NB4 (cell line): ENCODE measurements around the gene TSTD1.
"Not testable (repeated sequence)": the region's sequence is repeated elsewhere in the genome, so short reads cannot be mapped to it uniquely, and the experiment has no call there.

Experiments used
- MYC ChIP-seq: IDR thresholded peaks from 2 replicates; pipeline ENCODE4 v1.6.1; 2011; ENCODE audit warnings: low read depth, low read length
- POLR2A ChIP-seq: IDR thresholded peaks from 2 replicates; pipeline ENCODE4 v1.6.1; 2011; ENCODE audit warnings: mild to moderate bottlenecking; ENCODE audit not compliant: insufficient read length; ENCODE audit errors: extremely low read depth
- TF ChIP-seq, protein P1 (sequence below): IDR thresholded peaks from one replicate; pipeline ENCODE4 v1.5.1; 2012; ENCODE audit warnings: low read depth, low read length
- TF ChIP-seq, protein P2 (sequence below): IDR thresholded peaks from 2 replicates; pipeline ENCODE4 v1.6.1; 2011; ENCODE audit warnings: low read depth, low read length

DNA sequence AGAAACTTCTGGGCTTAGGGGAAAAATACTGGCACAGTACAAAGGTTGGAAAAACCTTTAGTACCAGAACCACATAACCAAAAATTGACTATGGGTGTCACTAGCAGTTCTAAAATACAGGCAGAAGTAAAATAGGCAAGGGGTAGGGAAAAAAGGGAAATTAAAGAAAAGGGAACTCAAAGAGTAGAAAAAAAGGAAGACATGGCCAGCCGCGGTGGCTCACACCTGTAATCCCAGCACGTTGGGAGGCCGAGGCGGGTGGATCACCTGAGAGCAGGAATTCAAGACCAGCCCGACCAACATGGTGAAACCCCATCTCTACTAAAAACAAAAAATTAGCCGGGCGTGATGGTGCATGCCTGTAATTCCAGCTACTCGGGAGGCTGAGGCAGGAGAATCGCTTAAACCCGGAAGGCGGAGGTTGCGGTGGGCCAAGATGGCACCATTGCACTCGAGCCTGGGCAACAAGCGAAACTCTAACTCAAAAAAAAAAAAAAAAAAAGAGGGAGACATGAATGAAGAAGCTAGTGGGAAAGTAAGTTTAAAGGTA lies 19.6 kb downstream of the TSTD1 start:
- TF ChIP-seq, protein P1, sequence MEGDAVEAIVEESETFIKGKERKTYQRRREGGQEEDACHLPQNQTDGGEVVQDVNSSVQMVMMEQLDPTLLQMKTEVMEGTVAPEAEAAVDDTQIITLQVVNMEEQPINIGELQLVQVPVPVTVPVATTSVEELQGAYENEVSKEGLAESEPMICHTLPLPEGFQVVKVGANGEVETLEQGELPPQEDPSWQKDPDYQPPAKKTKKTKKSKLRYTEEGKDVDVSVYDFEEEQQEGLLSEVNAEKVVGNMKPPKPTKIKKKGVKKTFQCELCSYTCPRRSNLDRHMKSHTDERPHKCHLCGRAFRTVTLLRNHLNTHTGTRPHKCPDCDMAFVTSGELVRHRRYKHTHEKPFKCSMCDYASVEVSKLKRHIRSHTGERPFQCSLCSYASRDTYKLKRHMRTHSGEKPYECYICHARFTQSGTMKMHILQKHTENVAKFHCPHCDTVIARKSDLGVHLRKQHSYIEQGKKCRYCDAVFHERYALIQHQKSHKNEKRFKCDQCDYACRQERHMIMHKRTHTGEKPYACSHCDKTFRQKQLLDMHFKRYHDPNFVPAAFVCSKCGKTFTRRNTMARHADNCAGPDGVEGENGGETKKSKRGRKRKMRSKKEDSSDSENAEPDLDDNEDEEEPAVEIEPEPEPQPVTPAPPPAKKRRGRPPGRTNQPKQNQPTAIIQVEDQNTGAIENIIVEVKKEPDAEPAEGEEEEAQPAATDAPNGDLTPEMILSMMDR, result not testable (repeated sequence)
- TF ChIP-seq, protein P2, sequence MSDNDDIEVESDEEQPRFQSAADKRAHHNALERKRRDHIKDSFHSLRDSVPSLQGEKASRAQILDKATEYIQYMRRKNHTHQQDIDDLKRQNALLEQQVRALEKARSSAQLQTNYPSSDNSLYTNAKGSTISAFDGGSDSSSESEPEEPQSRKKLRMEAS, result not testable (repeated sequence)
- not testable (repeated sequence) for TF ChIP-seq POLR2A, MYC
